Ureter (tissue), 1 donor: Measurements from ENCODE around the gene DDX39A. TPM values are rescaled to one million over a fixed set of nuclear protein-coding genes. Genes with fewer than 3 reads are reported as not detected.

Source experiments
- DNase-seq: peaks from one replicate; pipeline ENCODE4 v3.0.0-alpha.2; 2020; ENCODE audit warnings: low spot score
- total RNA-seq: library from RNA; stranded (reverse); gene quantifications from one replicate; pipeline ENCODE4 v1.2.4, GENCODE V29; 2023
- donor health status: DM: yes; HTN: yes; CAD: no.

The DDX39A gene
- total RNA-seq, 1 donor from 2014 or later, result 55.2 TPM

- DNase-seq, result no peak
These were observed 15.6 kb upstream of the DDX39A start for GRCh38 chr19:14434543-14435319.

- no peak for DNase-seq
These were observed 14.7 kb upstream of the DDX39A start for GRCh38 chr19:14433554-14434501.

GRCh38 chr19:14432791-14433553 is 13.8 kb upstream of the DDX39A start, which contains the start of gene PKN1:
Gene PKN1, plus strand, starts transcription at chr19:14433306. Its CDS starts 216 bp downstream, at chr19:14433522.
- DNase-seq, result no peak

DNA sequence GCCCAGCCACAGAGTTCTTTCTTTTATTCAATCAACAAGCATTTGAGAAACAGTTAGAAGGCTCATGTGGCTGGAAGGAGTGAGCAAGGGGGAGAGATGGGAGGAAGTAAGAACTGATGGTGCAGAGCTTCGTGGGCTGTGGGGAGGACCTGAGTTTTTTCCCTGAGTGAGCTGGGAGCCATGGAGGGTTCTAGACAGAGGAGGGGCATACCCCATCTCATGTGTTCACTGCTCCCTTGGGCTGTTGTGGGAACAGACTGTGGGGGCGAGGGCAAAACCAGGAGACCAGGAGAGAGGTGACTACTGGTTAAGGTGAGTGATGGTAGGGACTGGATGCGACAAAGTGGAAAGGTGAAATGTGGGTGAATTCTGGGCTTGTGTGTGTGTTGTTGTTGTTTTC is 11.6 kb upstream of the DDX39A start:
- DNase-seq, result no peak

- no peak for DNase-seq
These were observed 9.8 kb upstream of the DDX39A start for GRCh38 chr19:14428882-14429416.

DNA sequence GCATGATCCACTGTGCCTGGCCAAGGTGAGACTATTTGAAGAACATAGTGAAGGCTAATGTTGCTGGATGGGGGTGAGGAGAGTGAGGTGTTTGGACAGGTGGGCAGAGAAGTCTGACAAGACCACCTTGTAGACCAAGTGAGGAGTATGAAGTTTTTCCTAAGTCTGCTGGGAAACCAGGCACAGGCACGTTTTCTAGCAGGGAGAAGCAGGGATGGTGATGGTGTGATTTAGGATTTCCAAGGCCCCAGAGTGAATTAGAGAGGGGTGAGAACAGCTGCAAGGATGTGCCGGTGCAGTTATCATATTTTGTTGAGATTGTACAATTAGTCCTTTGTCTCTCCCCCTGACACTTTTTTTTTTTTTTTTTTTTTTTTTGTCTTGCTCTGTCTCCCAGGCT is 8.3 kb upstream of the DDX39A start:
- DNase-seq, result no peak

DNA sequence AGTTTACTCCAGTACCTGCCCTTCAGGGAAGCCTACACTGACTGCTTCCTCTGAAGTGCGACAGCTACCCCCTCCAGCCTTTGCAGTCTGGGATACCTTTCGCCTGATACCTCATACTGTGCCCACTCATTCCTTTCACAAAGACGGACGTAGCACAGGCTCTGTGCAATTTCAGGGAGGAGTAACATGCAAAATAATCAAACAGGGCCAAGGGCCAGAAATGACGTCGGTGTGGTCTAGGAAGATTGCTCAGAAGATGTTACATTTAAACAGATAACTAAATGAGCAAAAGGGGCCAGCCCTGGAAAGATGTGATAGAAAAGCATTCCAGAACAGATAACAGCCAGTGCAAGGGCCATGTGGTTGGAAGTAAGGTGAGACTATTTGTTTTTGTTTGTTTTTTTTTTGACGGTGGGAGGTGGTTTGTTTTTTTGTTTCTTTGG is 6.6 kb upstream of the DDX39A start:
- DNase-seq, result no peak

- DNase-seq, result no peak
These were observed 360 bp downstream of the DDX39A start for GRCh38 chr19:14418856-14419105.

GRCh38 chr19:14416817-14417231 is 2.3 kb downstream of the DDX39A start:
- DNase-seq, result no peak

- DNase-seq, result no peak
These were observed 4.0 kb downstream of the DDX39A start for GRCh38 chr19:14414926-14415690.

DNA sequence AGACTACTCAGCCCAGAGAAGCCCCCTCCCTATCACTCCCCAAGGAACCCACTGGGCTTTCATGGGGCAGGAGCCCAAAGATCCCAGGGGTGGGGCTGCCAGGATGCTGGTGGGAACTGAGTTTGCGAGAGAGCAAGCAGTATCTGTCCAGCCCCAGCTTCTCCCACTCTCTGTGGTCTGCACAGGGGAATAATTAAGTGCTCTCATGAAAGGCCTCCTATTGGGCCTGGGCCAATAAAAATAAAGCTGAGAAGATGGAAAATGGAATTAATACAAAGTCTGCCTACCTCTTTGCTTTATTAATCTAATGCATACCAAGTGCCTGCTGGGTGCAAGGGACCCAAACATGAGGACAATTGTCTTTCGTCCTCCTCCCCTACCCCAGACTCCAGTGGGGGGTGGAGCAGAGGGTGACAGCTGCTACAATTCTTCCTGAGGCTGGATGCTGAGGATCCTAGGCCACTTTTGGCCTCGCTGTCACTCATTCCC is 5.4 kb downstream of the DDX39A start:
- DNase-seq, result no peak

GRCh38 chr19:14412996-14413692 is 6.0 kb downstream of the DDX39A start:
- DNase-seq, result no peak

- DNase-seq, result no peak
These were observed 6.7 kb downstream of the DDX39A start for GRCh38 chr19:14412324-14412995.

- DNase-seq, result no peak
These were observed 7.2 kb downstream of the DDX39A start for GRCh38 chr19:14411938-14412245.

GRCh38 chr19:14411161-14411937 is 7.8 kb downstream of the DDX39A start:
- DNase-seq, result no peak

DNA sequence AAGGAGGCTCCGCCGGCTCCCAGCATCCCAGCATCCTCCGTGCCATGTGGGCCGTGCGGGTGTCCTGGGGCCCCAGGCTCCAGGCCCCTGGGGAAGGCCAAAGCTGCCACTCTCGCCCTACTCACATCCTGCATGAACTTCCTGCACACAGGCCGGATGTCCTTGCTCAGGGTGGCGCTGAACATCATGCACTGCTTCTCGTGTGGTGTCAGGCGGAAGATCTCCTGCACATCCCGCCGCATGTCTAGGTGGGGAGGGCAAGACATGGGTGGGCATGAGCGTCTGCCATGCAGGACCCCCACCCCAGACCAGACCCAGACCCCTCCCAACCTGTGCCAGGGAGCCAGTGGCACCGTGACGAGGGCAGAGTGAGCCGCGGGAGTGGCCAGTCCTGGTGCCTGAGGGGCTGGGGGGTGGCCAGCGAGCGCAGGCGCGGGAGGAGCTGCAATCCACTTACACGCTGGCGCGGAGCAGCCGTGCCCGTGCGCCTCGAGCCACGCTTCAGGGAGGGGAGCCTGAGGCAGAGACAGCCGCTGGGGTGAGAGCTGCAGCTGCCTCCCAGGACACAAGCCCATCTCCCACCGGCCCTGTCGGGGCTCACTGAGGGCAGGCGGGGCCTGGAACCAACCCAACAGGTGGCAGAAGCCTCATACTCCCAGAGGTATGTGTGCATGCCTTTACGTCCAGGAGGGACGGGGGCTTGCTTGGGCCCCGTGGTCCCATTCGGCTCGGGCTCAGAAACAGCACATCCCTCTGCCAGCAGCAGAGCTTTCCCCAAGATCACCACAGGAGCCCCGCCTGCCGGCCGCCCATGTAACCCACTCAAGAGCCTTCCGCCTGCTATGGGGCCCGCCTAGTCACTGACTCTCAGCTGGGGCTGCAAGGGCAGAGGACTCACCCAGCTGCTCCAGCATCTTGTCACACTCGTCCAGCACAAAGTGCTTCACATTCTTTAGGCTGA is 8.8 kb downstream of the DDX39A start:
- DNase-seq, result no peak

- no peak for DNase-seq
These were observed 9.8 kb downstream of the DDX39A start for GRCh38 chr19:14409146-14410023.
